Suprapubic skin (tissue), 4 donors: ENCODE results near the gene AAGAB.

Experiments
- CTCF ChIP-seq, 2 donors: fragments of 200-600 bp in 1 of 2; fragments of 450-650 bp in 1 of 2; sonication (generic) in 1 of 2; IDR thresholded peaks; one replicate each; pipeline ENCODE4 v1.5.1; 2016 to 2019; ENCODE audit warnings: antibody characterized with exemption in 2 of 2, mild to moderate bottlenecking in 1 of 2, moderate library complexity in 1 of 2
- EP300 ChIP-seq: sonication (generic); formaldehyde crosslinking; IDR thresholded peaks from one replicate; pipeline ENCODE4 v1.6.1; 2017; ENCODE audit warnings: antibody characterized with exemption
- POLR2A ChIP-seq, 2 donors: fragments of 450-650 bp; IDR thresholded peaks; one replicate each; pipeline ENCODE4 v1.6.1; 2017; ENCODE audit warnings: antibody characterized with exemption in 2 of 2, mild to moderate bottlenecking in 2 of 2, moderate library complexity in 2 of 2
- POLR2AphosphoS5 ChIP-seq, 3 donors: sonication (generic); formaldehyde crosslinking; IDR thresholded peaks; one replicate each; pipeline ENCODE4 v1.6.1; 2017; ENCODE audit warnings: antibody characterized with exemption in 3 of 3

GRCh38 chr15:67198157-67198754 lies 56.2 kb downstream of the AAGAB start:
- no peak for TF ChIP-seq CTCF (IDR thresholded peaks at IDR 0.05)
- TF ChIP-seq POLR2A (IDR thresholded peaks at IDR 0.05): no peak
- no peak for TF ChIP-seq EP300
- no peak for TF ChIP-seq POLR2AphosphoS5 (IDR thresholded peaks at IDR 0.05)
